HepG2 (cell line): ENCODE data around the gene ATXN8OS. TPM values are rescaled to one million over a fixed set of nuclear protein-coding genes. Genes with fewer than 3 reads are reported as not detected.

Experiments
- ATAC-seq: fragments of 200-7000 bp; cut with Tn5 transposase; 3 replicates; pipeline ENCODE4 v1.9.1; 2020; ENCODE audit warnings: mild to moderate bottlenecking, moderate library complexity
- Bru-seq: library from RNA; stranded (reverse); fragments of 400-500 nt; gene quantifications from one replicate; lab custom pipeline; 2021; lab: Mats Ljungman, UMichigan
- BruChase-seq, 2 experiments: library from RNA; stranded (reverse); fragments of 400-500 nt; gene quantifications; one replicate each; lab custom pipeline; 2021; lab: Mats Ljungman, UMichigan
- BruUV-seq: library from RNA; stranded (reverse); fragments of 400-500 nt; replicated peaks from 2 replicates; lab custom pipeline; 2021; lab: Mats Ljungman, UMichigan
- CTCF ChIA-PET: fragments of 300-600 bp; formaldehyde crosslinking; extraction: SDS; loops from one replicate; lab custom pipeline; 2021; ENCODE audit warnings: low total read pairs, inconsistent platforms, low intra/inter-chr PET ratio; lab: Yijun Ruan, JAX
- POLR2A ChIA-PET: fragments of 350-600 bp; sonication (Branson Sonifier 250); formaldehyde crosslinking; loops from one replicate; lab custom pipeline; 2020; ENCODE audit warnings: antibody characterized with exemption, inconsistent platforms; lab: Yijun Ruan, JAX
- DNase-seq: peaks from one replicate; pipeline ENCODE4 v3.0.0-alpha.2; 2015; ENCODE audit warnings: low spot score
- FAIRE-seq: peaks from 3 replicates; lab custom pipeline; 2011; peaks lifted over from hg19 to GRCh38; lab: Jason Lieb, UNC
- H2AFZ ChIP-seq: one replicate; pipeline ENCODE4 v1.6.1; 2011; ENCODE audit warnings: low read length, inconsistent platforms
- H3K27ac ChIP-seq: fragments of 300-600 bp; 3 replicates; pipeline ENCODE4 v1.8.0; 2011; ENCODE audit warnings: mixed run types, mild to moderate bottlenecking, mixed read lengths, low read length, inconsistent platforms; ENCODE audit not compliant: insufficient read depth; ENCODE audit errors: extremely low read length
- H3K27me3 ChIP-seq, 2 experiments: fragments of 200-600 bp in 1 of 2; 2 replicates in 1 of 2; 3 replicates in 1 of 2; pipeline versions ENCODE4 v1.6.0 to v1.8.0; 2011; ENCODE audit warnings: low read length in 2 of 2, mild to moderate bottlenecking in 2 of 2, moderate library complexity in 2 of 2, inconsistent platforms in 1 of 2; ENCODE audit not compliant: insufficient read depth in 2 of 2, control insufficient read depth in 1 of 2
- H3K36me3 ChIP-seq, 2 experiments: fragments of 200-600 bp in 1 of 2; replicated peaks in 1 of 2; 2 replicates in 1 of 2; 3 replicates in 1 of 2; pipeline versions ENCODE4 v1.5.1 to v1.8.0; 2011; ENCODE audit warnings: low read length in 2 of 2, inconsistent platforms in 1 of 2; ENCODE audit not compliant: insufficient read depth in 2 of 2, control insufficient read depth in 1 of 2
- H3K4me1 ChIP-seq: 2 replicates; pipeline ENCODE4 v1.5.1; 2012; ENCODE audit warnings: low read length, inconsistent platforms; ENCODE audit not compliant: insufficient read depth
- H3K4me2 ChIP-seq: 2 replicates; pipeline ENCODE4 v1.6.0; 2011; ENCODE audit warnings: low read depth, low read length, inconsistent platforms
- H3K4me3 ChIP-seq, 3 experiments: fragments of 200-600 bp in 1 of 3; sonication (generic), shearing (Covaris generic) in 1 of 3; replicated peaks in 1 of 3; 2 replicates each; pipeline ENCODE4 v1.5.1; 2011 to 2016; ENCODE audit warnings: low read length in 3 of 3, inconsistent platforms in 2 of 3, low read depth in 2 of 3, mild to moderate bottlenecking in 2 of 3, control low read depth in 1 of 3, mixed read lengths in 1 of 3; ENCODE audit not compliant: insufficient read depth in 1 of 3
- H3K79me2 ChIP-seq: one replicate; pipeline ENCODE4 v1.6.1; 2011; ENCODE audit warnings: low read length, inconsistent platforms; ENCODE audit not compliant: insufficient read depth
- H3K9ac ChIP-seq: 2 replicates; pipeline ENCODE4 v1.6.0; 2011; ENCODE audit warnings: mild to moderate bottlenecking, low read depth, low read length, inconsistent platforms; ENCODE audit not compliant: insufficient read depth
- H3K9me3 ChIP-seq: 2 replicates; pipeline ENCODE4 v1.5.1; 2012; ENCODE audit warnings: mild to moderate bottlenecking, low read length
- H4K20me1 ChIP-seq: 2 replicates; pipeline ENCODE4 v1.6.0; 2011; ENCODE audit warnings: inconsistent platforms, mild to moderate bottlenecking, low read length, moderate library complexity; ENCODE audit not compliant: insufficient read depth
- CREB1 ChIP-seq, 2 experiments: fragments of 450-650 bp in 1 of 2; IDR thresholded peaks; 2 replicates each; pipeline ENCODE4 v1.6.1; 2016 to 2017; ENCODE audit warnings: control low read depth in 1 of 2, mild to moderate bottlenecking in 1 of 2, missing compliant biosample characterization in 1 of 2, missing genetic modification characterization in 1 of 2
- ELF1 ChIP-seq: sonication (generic); formaldehyde crosslinking; IDR thresholded peaks from 2 replicates; pipeline ENCODE4 v1.4.0; 2020; ENCODE audit warnings: missing genetic modification reagents
- KAT2B ChIP-seq: fragments of 150-350 bp; IDR thresholded peaks from 2 replicates; pipeline ENCODE4 v1.6.1; 2014; ENCODE audit warnings: low read depth, low read length, borderline replicate concordance
- KDM5B ChIP-seq: sonication (generic); formaldehyde crosslinking; IDR thresholded peaks from 2 replicates; pipeline ENCODE4 v1.4.0; 2020; ENCODE audit warnings: missing genetic modification reagents, mild to moderate bottlenecking, borderline replicate concordance
- LCORL ChIP-seq, 2 experiments: fragments of 450-650 bp in 1 of 2; sonication (generic) in 1 of 2; formaldehyde crosslinking in 1 of 2; IDR thresholded peaks; 2 replicates each; pipeline versions ENCODE4 v1.5.0 to v1.6.1; 2017 to 2020; ENCODE audit warnings: antibody characterized with exemption in 1 of 2, missing genetic modification reagents in 1 of 2
- PAF1 ChIP-seq: IDR thresholded peaks from 2 replicates; pipeline ENCODE4 v1.6.1; 2016; ENCODE audit warnings: missing genetic modification reagents, missing compliant biosample characterization
- SETDB1 ChIP-seq: sonication (generic); formaldehyde crosslinking; IDR thresholded peaks from 2 replicates; pipeline ENCODE4 v1.5.1; 2020; ENCODE audit warnings: missing genetic modification reagents, mild to moderate bottlenecking, borderline replicate concordance
- SIX4 ChIP-seq: sonication (generic); formaldehyde crosslinking; IDR thresholded peaks from 2 replicates; pipeline ENCODE4 v1.4.0; 2020; ENCODE audit warnings: missing genetic modification reagents
- SP140L ChIP-seq: sonication (generic); formaldehyde crosslinking; IDR thresholded peaks from 2 replicates; pipeline ENCODE4 v1.4.0; 2020; ENCODE audit warnings: missing genetic modification reagents, borderline replicate concordance
- TAF1 ChIP-seq: sonication (generic); formaldehyde crosslinking; IDR thresholded peaks from 2 replicates; pipeline ENCODE4 v1.4.0; 2020; ENCODE audit warnings: missing genetic modification reagents
- TCF7L2 ChIP-seq: IDR thresholded peaks from 2 replicates; pipeline ENCODE4 v1.6.1; 2011; ENCODE audit warnings: mild to moderate bottlenecking, low read depth, low read length, moderate library complexity
- ZNF570 ChIP-seq: sonication (generic); formaldehyde crosslinking; IDR thresholded peaks from 2 replicates; pipeline ENCODE4 v1.4.0; 2020; ENCODE audit warnings: mild to moderate bottlenecking, missing genetic modification reagents, borderline replicate concordance
- ZNF772 ChIP-seq: sonication (generic); formaldehyde crosslinking; IDR thresholded peaks from 2 replicates; pipeline ENCODE4 v1.5.0; 2020; ENCODE audit warnings: mild to moderate bottlenecking, missing genetic modification reagents
- ZNF788 ChIP-seq: sonication (generic); formaldehyde crosslinking; IDR thresholded peaks from 2 replicates; pipeline ENCODE4 v1.5.0; 2020; ENCODE audit warnings: mild to moderate bottlenecking, missing genetic modification reagents, borderline replicate concordance
- ZSCAN20 ChIP-seq: sonication (generic); formaldehyde crosslinking; IDR thresholded peaks from 2 replicates; pipeline ENCODE4 v1.4.0; 2020; ENCODE audit warnings: missing genetic modification reagents, mild to moderate bottlenecking, borderline replicate concordance
- WGBS: methylation state at CpG from one replicate; pipeline ENCODE4 v1.1.6; 2017; ENCODE audit warnings: low lambda C conversion rate; 5-methylcytosine and 5-hydroxymethylcytosine counted together
- in situ Hi-C: cut with HindIII; loops from 2 replicates; pipeline ENCODE4 v1.10.0; 2017; ENCODE audit warnings: low pct_unique_long_range_greater_than_20kb; ENCODE audit not compliant: extremely low pct_ligation_motif_present
- intact Hi-C: fragments of 100-400 bp; cut with micrococcal nuclease; formaldehyde crosslinking; loops from one replicate; pipeline ENCODE4 v1.10.0; 2022; ENCODE audit not compliant: unreplicated experiment
- long read RNA-seq, 2 experiments: library from RNA in 1 of 2; library from polyadenylated mRNA in 1 of 2; stranded (forward) in 1 of 2; unstranded in 1 of 2; transcript quantifications; one replicate each; pipeline ENCODE4 v2.0.0, GENCODE V29; 2019 to 2022
- polyA minus RNA-seq, 3 experiments: library from RNA; depleted of rRNA, polyadenylated mRNA; stranded (reverse); fragments of >200 nt; gene quantifications; 2 replicates each; pipeline ENCODE4 v1.2.3, GENCODE V29; 2011; ENCODE audit warnings: low replicate concordance in 1 of 3
- polyA plus RNA-seq, 8 experiments: library from polyadenylated mRNA; depleted of rRNA in 3 of 8; stranded (reverse) in 7 of 8; unstranded in 1 of 8; fragments of >200 nt; fragmentation: Illumina TruSeq in 4 of 8; extraction: Trizol in 4 of 8; gene quantifications; 2 replicates each; pipeline versions ENCODE4 v1.2.1 to v1.2.3, GENCODE V29; 2011 to 2016; ENCODE audit warnings: low read depth in 4 of 8, missing spikeins in 1 of 8, mixed read lengths in 1 of 8; ENCODE audit not compliant: insufficient read depth in 1 of 8
- total RNA-seq, 5 experiments: library from RNA; depleted of rRNA; stranded (reverse); fragments of >200 nt; fragmentation: Illumina TruSeq; extraction: Trizol; gene quantifications; 2 replicates each; pipeline ENCODE4 v1.2.3, GENCODE V29; 2016; ENCODE audit warnings: low read depth in 1 of 5
- TF ChIP-seq, protein P1 (sequence below): sonication (generic); formaldehyde crosslinking; IDR thresholded peaks from 2 replicates; pipeline ENCODE4 v1.5.0; 2020; ENCODE audit warnings: mild to moderate bottlenecking, missing genetic modification reagents

The ATXN8OS gene
- not detected in 2 replicates for total RNA-seq (2016; rRNA removed; fragmentation: Illumina TruSeq; extraction: Trizol)
- not detected in 2 replicates for total RNA-seq (2016; cell fraction: cytosol; rRNA removed; fragmentation: Illumina TruSeq; extraction: Trizol; ENCODE audit: low read depth)
- not detected in 2 replicates for total RNA-seq (2016; cell fraction: insoluble cytoplasmic fraction; rRNA removed; fragmentation: Illumina TruSeq; extraction: Trizol)
- total RNA-seq (2016; cell fraction: membrane; rRNA removed; fragmentation: Illumina TruSeq; extraction: Trizol): not detected in 2 replicates
- not detected in 2 replicates for total RNA-seq (2016; cell fraction: nucleus; rRNA removed; fragmentation: Illumina TruSeq; extraction: Trizol)
- not detected in 2 replicates for polyA plus RNA-seq (2011; rRNA removed)
- polyA plus RNA-seq (2011; cell fraction: cytosol; rRNA removed): not detected in 2 replicates
- polyA plus RNA-seq (2011; cell fraction: nucleus; rRNA removed): not detected in 2 replicates
- not detected in 2 replicates for polyA plus RNA-seq (2012)
- not detected in 2 replicates for polyA plus RNA-seq (2016; cell fraction: cytosol; fragmentation: Illumina TruSeq; extraction: Trizol; ENCODE audit: low read depth)
- polyA plus RNA-seq (2016; cell fraction: insoluble cytoplasmic fraction; fragmentation: Illumina TruSeq; extraction: Trizol; ENCODE audit: low read depth): not detected in 2 replicates
- not detected in 2 replicates for polyA plus RNA-seq (2016; cell fraction: membrane; fragmentation: Illumina TruSeq; extraction: Trizol; ENCODE audit: low read depth)
- not detected in 2 replicates for polyA plus RNA-seq (2016; cell fraction: nucleus; fragmentation: Illumina TruSeq; extraction: Trizol; ENCODE audit: insufficient read depth, low read depth)
- not detected in 2 replicates for polyA minus RNA-seq (2011; rRNA and poly(A)+ RNA removed; ENCODE audit: low replicate concordance)
- polyA minus RNA-seq (2011; cell fraction: cytosol; rRNA and poly(A)+ RNA removed): not detected in 2 replicates
- polyA minus RNA-seq (2011; cell fraction: nucleus; rRNA and poly(A)+ RNA removed): not detected in 2 replicates
- Bru-seq, nascent RNA: not detected
- not detected for BruChase-seq, experiment 1, labeled RNA remaining after a 6-hour chase
- not detected for BruChase-seq, experiment 2, labeled RNA remaining after a 2-hour chase
- long read RNA-seq, experiment 1: 0 reads
- long read RNA-seq, experiment 2: 0 reads

DNA sequence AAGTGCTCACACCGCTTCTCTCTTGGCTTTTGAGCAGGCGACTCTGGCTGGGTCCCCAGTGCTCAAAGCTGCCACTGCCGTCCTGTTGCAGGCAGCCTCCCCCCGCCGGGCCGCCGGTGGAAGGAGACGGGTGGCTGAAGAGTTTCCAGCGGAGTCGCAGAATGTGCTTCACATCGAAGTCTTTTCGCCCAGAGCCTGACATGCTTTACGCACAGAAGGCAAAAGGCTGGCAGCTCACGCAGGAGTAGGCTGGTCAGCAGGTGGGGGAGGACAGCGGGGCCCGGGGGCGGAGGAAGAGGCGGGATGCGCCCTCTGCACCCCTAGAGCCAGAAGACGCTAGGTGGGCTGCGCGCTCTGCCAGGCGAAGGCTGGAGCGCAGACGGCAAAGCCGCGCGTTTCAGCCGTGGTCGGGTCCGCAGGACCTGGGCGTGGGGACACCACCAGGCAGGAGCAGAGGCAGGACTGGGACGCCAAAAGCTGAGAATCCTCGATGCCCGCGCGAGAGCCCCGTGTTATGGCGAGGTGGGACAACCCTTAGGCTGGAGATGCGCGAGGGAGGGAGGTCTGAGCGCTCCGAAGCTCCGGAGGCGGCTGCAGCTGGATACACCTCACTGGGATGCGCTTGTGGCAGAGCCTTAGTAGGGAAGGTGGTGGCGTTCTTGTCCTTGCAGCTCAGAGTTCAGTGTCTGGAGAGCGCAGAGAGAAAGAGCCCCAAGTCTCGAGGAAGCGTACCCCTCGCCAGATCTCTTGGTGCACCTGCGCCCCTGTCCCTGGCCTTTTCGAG is at the start of gene ATXN8OS:
TSS of gene ATXN8OS (plus strand) at position 329 of the 784 bp plus-strand sequence.
- Histone ChIP-seq H3K79me2 (no peaks in the 10 kb centered on the region), H3K4me3 (no peak within 1 kb of the TSS), H3K4me2 (no peak within 1 kb of the TSS), H2AFZ (no peak within 1 kb of the TSS), H4K20me1 (no peaks in the 10 kb centered on the region), H3K9me3 (no peaks in the 10 kb centered on the region), H3K36me3 (no peaks in the 10 kb centered on the region), H3K27me3 (0 out of 5 replicates have a peak, but pooled peaks cover 0 to 7% of the 10 kb centered on the region in 2 experiments), H3K27ac (no peak within 1 kb of the TSS), H3K4me1 (no peaks in the 10 kb centered on the region), H3K9ac (no peak within 1 kb of the TSS)
- BruUV-seq: no TSS peak
- ChIA-PET POLR2A (no interaction called here), CTCF (no interaction called here)
- no peak for DNase-seq
- 19% methylated on average over 12 of the region's 53 CpGs for WGBS
- FAIRE-seq: no peak
- ATAC-seq: no peak
- intact Hi-C loops: no loop called here
- in situ Hi-C loops: no loop called here
- TF ChIP-seq ZSCAN20 (no peak), SIX4 (CRISPR knock-in tag) (no peak), ZNF570 (CRISPR knock-in tag) (no peak), CREB1 (IDR thresholded peaks at IDR 0.05) (no peak), CREB1 (CRISPR knock-in tag; IDR thresholded peaks at IDR 0.05) (no peak), PAF1 (CRISPR knock-in tag) (no peak), TAF1 (no peak), KAT2B (no peak), SP140L (CRISPR knock-in tag) (no peak), ZNF788 (CRISPR knock-in tag) (no peak), SETDB1 (CRISPR knock-in tag) (no peak), LCORL (IDR thresholded peaks at IDR 0.05) (no peak), LCORL (CRISPR knock-in tag; IDR thresholded peaks at IDR 0.05) (no peak), ZNF772 (CRISPR knock-in tag) (no peak), KDM5B (CRISPR knock-in tag) (no peak), TCF7L2 (no peak), ELF1 (CRISPR knock-in tag) (no peak)
- TF ChIP-seq, protein P1, sequence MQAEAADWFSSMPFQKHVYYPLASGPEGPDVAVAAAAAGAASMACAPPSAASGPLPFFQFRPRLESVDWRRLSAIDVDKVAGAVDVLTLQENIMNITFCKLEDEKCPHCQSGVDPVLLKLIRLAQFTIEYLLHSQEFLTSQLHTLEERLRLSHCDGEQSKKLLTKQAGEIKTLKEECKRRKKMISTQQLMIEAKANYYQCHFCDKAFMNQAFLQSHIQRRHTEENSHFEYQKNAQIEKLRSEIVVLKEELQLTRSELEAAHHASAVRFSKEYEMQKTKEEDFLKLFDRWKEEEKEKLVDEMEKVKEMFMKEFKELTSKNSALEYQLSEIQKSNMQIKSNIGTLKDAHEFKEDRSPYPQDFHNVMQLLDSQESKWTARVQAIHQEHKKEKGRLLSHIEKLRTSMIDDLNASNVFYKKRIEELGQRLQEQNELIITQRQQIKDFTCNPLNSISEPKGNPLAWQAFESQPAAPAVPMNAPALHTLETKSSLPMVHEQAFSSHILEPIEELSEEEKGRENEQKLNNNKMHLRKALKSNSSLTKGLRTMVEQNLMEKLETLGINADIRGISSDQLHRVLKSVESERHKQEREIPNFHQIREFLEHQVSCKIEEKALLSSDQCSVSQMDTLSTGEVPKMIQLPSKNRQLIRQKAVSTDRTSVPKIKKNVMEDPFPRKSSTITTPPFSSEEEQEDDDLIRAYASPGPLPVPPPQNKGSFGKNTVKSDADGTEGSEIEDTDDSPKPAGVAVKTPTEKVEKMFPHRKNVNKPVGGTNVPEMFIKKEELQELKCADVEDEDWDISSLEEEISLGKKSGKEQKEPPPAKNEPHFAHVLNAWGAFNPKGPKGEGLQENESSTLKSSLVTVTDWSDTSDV: no peak
